Measurements from ENCODE around the gene KMT2B.

KMT2B gene

GRCh38 chr19:35777961-35778360, 60.2 kb downstream of the KMT2B start:
- in situ Hi-C loops (cut with MboI; ENCODE audit: low sequenced_read_pairs) = no loop called here

GRCh38 chr19:35779033-35779432, 61.2 kb downstream of the KMT2B start:
- in situ Hi-C loops (cut with MboI; ENCODE audit: low sequenced_read_pairs) = no loop called here

GRCh38 chr19:35780058-35780457, 62.3 kb downstream of the KMT2B start:
- in situ Hi-C loops (cut with MboI; ENCODE audit: low sequenced_read_pairs) = no loop called here

- in situ Hi-C loops (cut with MboI; ENCODE audit: low sequenced_read_pairs) = no loop called here
Observed at GRCh38 chr19:35780717-35781116, 62.9 kb downstream of the KMT2B start.

- in situ Hi-C loops (cut with MboI; ENCODE audit: low sequenced_read_pairs) = no loop called here
Observed at GRCh38 chr19:35781650-35782049, 63.8 kb downstream of the KMT2B start.

- in situ Hi-C loops (cut with MboI; ENCODE audit: low sequenced_read_pairs) = no loop called here
Observed at GRCh38 chr19:35782589-35782988, 64.8 kb downstream of the KMT2B start.

GRCh38 chr19:35783469-35784434, 65.9 kb downstream of the KMT2B start:
- in situ Hi-C loops (cut with MboI; ENCODE audit: low sequenced_read_pairs) = no loop called here

- in situ Hi-C loops (cut with MboI; ENCODE audit: low sequenced_read_pairs) = no loop called here
Observed at GRCh38 chr19:35784503-35785338, 66.9 kb downstream of the KMT2B start.

- in situ Hi-C loops (cut with MboI; ENCODE audit: low sequenced_read_pairs) = no loop called here
Observed at GRCh38 chr19:35785339-35785627, 67.5 kb downstream of the KMT2B start.

- in situ Hi-C loops (cut with MboI; ENCODE audit: low sequenced_read_pairs) = no loop called here
Observed at GRCh38 chr19:35786299-35787160, 68.7 kb downstream of the KMT2B start.

GRCh38 chr19:35787227-35787799, 69.5 kb downstream of the KMT2B start:
- in situ Hi-C loops (cut with MboI; ENCODE audit: low sequenced_read_pairs) = no loop called here
